A549 (cell line): ENCODE measurements around the gene NR3C1. TPM values are rescaled to one million over a fixed set of nuclear protein-coding genes. Genes with fewer than 3 reads are reported as not detected.
A peak's percentile ranks its signal among the peaks of the same experiment; 100 is the strongest.

Experiments
- ATAC-seq, 2 experiments: fragments of 200-7000 bp in 1 of 2; fragments of >200 bp in 1 of 2; cut with Nextera tagmentation in 1 of 2; cut with Tn5 transposase in 1 of 2; 3 replicates each; pipeline versions ENCODE4 v1.8.0 to v1.9.1; 2018 to 2020; ENCODE audit warnings: mild to moderate bottlenecking in 1 of 2, moderate library complexity in 1 of 2
- CTCF ChIA-PET: fragments of 300-600 bp; sonication (Branson Sonifier 250); formaldehyde crosslinking; extraction: SDS; loops from one replicate; lab custom pipeline; 2021; ENCODE audit warnings: antibody characterized with exemption, inconsistent platforms; lab: Yijun Ruan, JAX
- POLR2A ChIA-PET: fragments of 350-600 bp; formaldehyde crosslinking; extraction: SDS; loops from one replicate; lab custom pipeline; 2021; ENCODE audit warnings: antibody characterized with exemption, inconsistent platforms; lab: Yijun Ruan, JAX
- DNase-seq, 2 experiments: peaks; one replicate each; pipeline versions ENCODE4 v3.0.0 to v3.0.0-alpha.2; 2011 to 2016; ENCODE audit warnings: low read depth in 1 of 2, low spot score in 1 of 2
- FAIRE-seq: peaks from 2 replicates; lab custom pipeline; 2011; peaks lifted over from hg19 to GRCh38; lab: Jason Lieb, UNC
- H3K27ac ChIP-seq, 2 experiments: fragments of >200 bp; sonication (Bioruptor Twin); formaldehyde crosslinking; 3 replicates each; pipeline ENCODE4 v1.5.1; 2016 to 2017
- H3K4me1 ChIP-seq: fragments of >200 bp; sonication (Bioruptor Twin); formaldehyde crosslinking; 3 replicates; pipeline ENCODE4 v1.6.1; 2016
- H3K4me2 ChIP-seq: fragments of >200 bp; sonication (Bioruptor Twin); formaldehyde crosslinking; 3 replicates; pipeline ENCODE4 v1.6.1; 2016
- H3K4me3 ChIP-seq: fragments of >200 bp; sonication (Bioruptor Twin); formaldehyde crosslinking; 3 replicates; pipeline ENCODE4 v1.5.1; 2016
- H3K9me3 ChIP-seq: fragments of >200 bp; sonication (Bioruptor Twin); formaldehyde crosslinking; 3 replicates; pipeline ENCODE4 v1.6.1; 2016
- CBX2 ChIP-seq: fragments of 200-600 bp; sonication (generic); IDR thresholded peaks from 2 replicates; pipeline ENCODE4 v1.6.1; 2016; ENCODE audit warnings: low read depth, mild to moderate bottlenecking, borderline replicate concordance
- CBX8 ChIP-seq: fragments of 200-600 bp; sonication (generic); IDR thresholded peaks from 2 replicates; pipeline ENCODE4 v1.6.1; 2016
- CEBPB ChIP-seq, 2 experiments: fragments of >200 bp in 1 of 2; sonication (Bioruptor Twin) in 1 of 2; formaldehyde crosslinking in 1 of 2; IDR thresholded peaks; 2 replicates each; pipeline ENCODE4 v1.6.1; 2012 to 2016
- CHD4 ChIP-seq: fragments of 200-600 bp; sonication (generic); IDR thresholded peaks from 2 replicates; pipeline ENCODE4 v1.6.1; 2016; ENCODE audit warnings: antibody characterized with exemption, mild to moderate bottlenecking, borderline replicate concordance
- EHF ChIP-seq: fragments of 250-450 bp; sonication (Bioruptor Pico); IDR thresholded peaks from 2 replicates; pipeline ENCODE4 v1.5.0; 2020; ENCODE audit warnings: mild to moderate bottlenecking
- EP300 ChIP-seq, 2 experiments: fragments of >200 bp; sonication (Bioruptor Twin); formaldehyde crosslinking; IDR thresholded peaks; 2 replicates in 1 of 2; 3 replicates in 1 of 2; pipeline ENCODE4 v1.6.1; 2016 to 2017
- FOSB ChIP-seq: fragments of 250-450 bp; sonication (Bioruptor Pico); IDR thresholded peaks from 2 replicates; pipeline ENCODE4 v1.5.0; 2020; ENCODE audit warnings: mild to moderate bottlenecking, moderate library complexity
- HEYL ChIP-seq: fragments of 250-450 bp; sonication (Bioruptor Pico); IDR thresholded peaks from 2 replicates; pipeline ENCODE4 v1.8.0; 2021; ENCODE audit warnings: mild to moderate bottlenecking, moderate library complexity
- HOXA7 ChIP-seq: fragments of 250-450 bp; sonication (Bioruptor Pico); IDR thresholded peaks from 2 replicates; pipeline ENCODE4 v1.5.0; 2020; ENCODE audit warnings: mild to moderate bottlenecking, moderate library complexity
- MAFK ChIP-seq: fragments of 450-650 bp; IDR thresholded peaks from 2 replicates; pipeline ENCODE4 v1.6.1; 2014; ENCODE audit not compliant: partially characterized antibody
- MAZ ChIP-seq: fragments of 150-350 bp; IDR thresholded peaks from 2 replicates; pipeline ENCODE4 v1.6.1; 2014; ENCODE audit warnings: antibody characterized with exemption, low read depth, low read length, borderline replicate concordance
- NFE2L2 ChIP-seq: fragments of 150-350 bp; conservative IDR thresholded peaks from 2 replicates; pipeline ENCODE4 v1.6.1; 2014; ENCODE audit warnings: low read length
- NPAS2 ChIP-seq: fragments of 250-450 bp; sonication (Bioruptor Pico); IDR thresholded peaks from 2 replicates; pipeline ENCODE4 v1.8.0; 2022; ENCODE audit warnings: mild to moderate bottlenecking, moderate library complexity, borderline replicate concordance
- PHF8 ChIP-seq: fragments of 200-600 bp; sonication (generic); IDR thresholded peaks from 2 replicates; pipeline ENCODE4 v1.6.1; 2016; ENCODE audit warnings: low read depth, mild to moderate bottlenecking, antibody characterized with exemption, moderate library complexity, borderline replicate concordance
- RAD21 ChIP-seq, 2 experiments: fragments of >200 bp in 1 of 2; sonication (Bioruptor Twin) in 1 of 2; formaldehyde crosslinking in 1 of 2; IDR thresholded peaks in 1 of 2; conservative IDR thresholded peaks in 1 of 2; 2 replicates in 1 of 2; 3 replicates in 1 of 2; pipeline ENCODE4 v1.6.1; 2012 to 2018; ENCODE audit warnings: inconsistent platforms in 1 of 2
- TFCP2L1 ChIP-seq: fragments of 250-450 bp; sonication (Bioruptor Pico); IDR thresholded peaks from 2 replicates; pipeline ENCODE4 v1.5.0; 2021; ENCODE audit warnings: mild to moderate bottlenecking
- TP53 ChIP-seq: fragments of 250-450 bp; sonication (Bioruptor Pico); IDR thresholded peaks from 2 replicates; pipeline ENCODE4 v1.5.0; 2021; ENCODE audit warnings: mild to moderate bottlenecking, moderate library complexity
- ZC3H11A ChIP-seq: fragments of 450-650 bp; IDR thresholded peaks from 2 replicates; pipeline ENCODE4 v1.6.1; 2014; ENCODE audit warnings: antibody characterized with exemption, mild to moderate bottlenecking
- ZFP36 ChIP-seq: fragments of 450-650 bp; IDR thresholded peaks from 2 replicates; pipeline ENCODE4 v1.6.1; 2014; ENCODE audit warnings: borderline replicate concordance; ENCODE audit not compliant: partially characterized antibody
- WGBS: methylation state at CpG from one replicate; pipeline ENCODE4 v1.1.6; 2017; ENCODE audit errors: missing lambda C conversion rate; 5-methylcytosine and 5-hydroxymethylcytosine counted together
- polyA plus RNA-seq, 4 experiments: library from polyadenylated mRNA; depleted of rRNA in 3 of 4; stranded (reverse); fragments of >200 nt; fragmentation: RNase III in 1 of 4; extraction: RNeasy Plus Mini Kit Qiagen cat#74134 plus additional on column Dnase treatment in 1 of 4; gene quantifications; 2 replicates in 3 of 4; 3 replicates in 1 of 4; pipeline ENCODE4 v1.2.3, GENCODE V29; 2011 to 2017
- TF ChIP-seq, protein P1 (sequence below): fragments of >200 bp; sonication (Bioruptor Twin); formaldehyde crosslinking; IDR thresholded peaks from 3 replicates; pipeline ENCODE4 v1.6.1; 2016
- TF ChIP-seq, protein P2 (sequence below): fragments of 450-650 bp; IDR thresholded peaks from 2 replicates; pipeline ENCODE4 v1.6.1; 2014; ENCODE audit warnings: antibody characterized with exemption
- TF ChIP-seq, protein P3 (sequence below): fragments of >200 bp; sonication (Bioruptor Twin); formaldehyde crosslinking; IDR thresholded peaks from 3 replicates; pipeline ENCODE4 v1.5.1; 2016
- TF ChIP-seq, protein P4 (sequence below): IDR thresholded peaks from 2 replicates; pipeline ENCODE4 v1.6.1; 2012
- TF ChIP-seq, protein P5 (sequence below): fragments of 250-450 bp; sonication (Bioruptor Pico); IDR thresholded peaks from 2 replicates; pipeline ENCODE4 v1.5.0; 2021; ENCODE audit warnings: mild to moderate bottlenecking, moderate library complexity, borderline replicate concordance
- TF ChIP-seq, protein P6 (sequence below): fragments of 150-350 bp; IDR thresholded peaks from 2 replicates; pipeline ENCODE4 v1.6.1; 2014; ENCODE audit warnings: low read depth, mild to moderate bottlenecking, low read length
- TF ChIP-seq, protein P7 (sequence below): fragments of >200 bp; sonication (Bioruptor Twin); formaldehyde crosslinking; IDR thresholded peaks from 2 replicates; pipeline ENCODE4 v1.6.1; 2016

The NR3C1 gene
- polyA plus RNA-seq, 2 of the 4 experiments (the other 2 are of a cell fraction), result 46.5 to 73.0 TPM

DNA sequence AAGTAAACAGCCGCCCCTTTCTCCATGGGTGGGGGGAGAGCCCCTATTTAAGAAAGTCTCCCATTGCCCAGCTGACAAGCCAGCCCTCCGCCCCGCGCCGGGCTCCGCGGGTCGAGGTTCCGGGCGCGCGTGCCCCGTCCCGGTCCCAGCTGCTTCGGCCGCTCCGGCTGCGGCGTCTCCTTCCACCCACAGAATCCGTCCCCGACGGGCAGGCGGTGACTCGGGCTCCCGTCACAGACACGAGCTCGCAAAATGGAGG, 223 bp downstream of the NR3C1 start:
- H3K4me1 ChIP-seq, result no peaks in the 10 kb centered on the region
- no peaks in the 10 kb centered on the region for H3K9me3 ChIP-seq
- ChIA-PET CTCF (interaction anchor here (0.6 to 3.2 kb wide), 27 partner anchors 9 to 567 kb away, joined by 3 to 26 read pairs (median 3); no protein-coding TSS in a partner anchor), POLR2A (interaction anchor here (0.7 to 3.0 kb wide), 10 partner anchors 10 to 422 kb away, joined by 3 to 33 read pairs (median 6); no protein-coding TSS in a partner anchor)
- peak overlapping the region; percentile 88 for H3K4me2 ChIP-seq
- peak overlapping the region; percentile 96 to 99 for H3K27ac ChIP-seq
- FAIRE-seq (no peak), ATAC-seq (peak in 1 of 2 experiments; percentile 6; a peak in 3 of 6 replicates), DNase-seq (no peak)
- peak overlapping the region; percentile 86 for H3K4me3 ChIP-seq
- TF ChIP-seq, protein P1, sequence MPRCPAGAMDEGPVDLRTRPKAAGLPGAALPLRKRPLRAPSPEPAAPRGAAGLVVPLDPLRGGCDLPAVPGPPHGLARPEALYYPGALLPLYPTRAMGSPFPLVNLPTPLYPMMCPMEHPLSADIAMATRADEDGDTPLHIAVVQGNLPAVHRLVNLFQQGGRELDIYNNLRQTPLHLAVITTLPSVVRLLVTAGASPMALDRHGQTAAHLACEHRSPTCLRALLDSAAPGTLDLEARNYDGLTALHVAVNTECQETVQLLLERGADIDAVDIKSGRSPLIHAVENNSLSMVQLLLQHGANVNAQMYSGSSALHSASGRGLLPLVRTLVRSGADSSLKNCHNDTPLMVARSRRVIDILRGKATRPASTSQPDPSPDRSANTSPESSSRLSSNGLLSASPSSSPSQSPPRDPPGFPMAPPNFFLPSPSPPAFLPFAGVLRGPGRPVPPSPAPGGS, result no peak
- TF ChIP-seq EHF (CRISPR knock-in tag) (peak; percentile 44; the same call in 1 of the 2 replicates), HOXA7 (CRISPR knock-in tag) (no peak), EP300 (IDR thresholded peaks at IDR 0.05) (no peak), MAFK (no peak), CBX8 (no peak), RAD21 (conservative IDR thresholded peaks at IDR 0.05 in 1 of 2, IDR thresholded peaks at IDR 0.05 in 1 of 2) (no peak), ZC3H11A (no peak), ZFP36 (no peak), TP53 (CRISPR knock-in tag) (peak; percentile 73; the same call in 1 of the 2 replicates), HEYL (no peak), FOSB (CRISPR knock-in tag) (no peak), NFE2L2 (no peak), CEBPB (IDR thresholded peaks at IDR 0.05) (no peak), MAZ (no peak), NPAS2 (CRISPR knock-in tag) (no peak), PHF8 (no peak), CBX2 (no peak), TFCP2L1 (peak; percentile 91), CHD4 (no peak)
- TF ChIP-seq, protein P2, sequence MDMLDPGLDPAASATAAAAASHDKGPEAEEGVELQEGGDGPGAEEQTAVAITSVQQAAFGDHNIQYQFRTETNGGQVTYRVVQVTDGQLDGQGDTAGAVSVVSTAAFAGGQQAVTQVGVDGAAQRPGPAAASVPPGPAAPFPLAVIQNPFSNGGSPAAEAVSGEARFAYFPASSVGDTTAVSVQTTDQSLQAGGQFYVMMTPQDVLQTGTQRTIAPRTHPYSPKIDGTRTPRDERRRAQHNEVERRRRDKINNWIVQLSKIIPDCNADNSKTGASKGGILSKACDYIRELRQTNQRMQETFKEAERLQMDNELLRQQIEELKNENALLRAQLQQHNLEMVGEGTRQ, result no peak
- TF ChIP-seq, protein P3, sequence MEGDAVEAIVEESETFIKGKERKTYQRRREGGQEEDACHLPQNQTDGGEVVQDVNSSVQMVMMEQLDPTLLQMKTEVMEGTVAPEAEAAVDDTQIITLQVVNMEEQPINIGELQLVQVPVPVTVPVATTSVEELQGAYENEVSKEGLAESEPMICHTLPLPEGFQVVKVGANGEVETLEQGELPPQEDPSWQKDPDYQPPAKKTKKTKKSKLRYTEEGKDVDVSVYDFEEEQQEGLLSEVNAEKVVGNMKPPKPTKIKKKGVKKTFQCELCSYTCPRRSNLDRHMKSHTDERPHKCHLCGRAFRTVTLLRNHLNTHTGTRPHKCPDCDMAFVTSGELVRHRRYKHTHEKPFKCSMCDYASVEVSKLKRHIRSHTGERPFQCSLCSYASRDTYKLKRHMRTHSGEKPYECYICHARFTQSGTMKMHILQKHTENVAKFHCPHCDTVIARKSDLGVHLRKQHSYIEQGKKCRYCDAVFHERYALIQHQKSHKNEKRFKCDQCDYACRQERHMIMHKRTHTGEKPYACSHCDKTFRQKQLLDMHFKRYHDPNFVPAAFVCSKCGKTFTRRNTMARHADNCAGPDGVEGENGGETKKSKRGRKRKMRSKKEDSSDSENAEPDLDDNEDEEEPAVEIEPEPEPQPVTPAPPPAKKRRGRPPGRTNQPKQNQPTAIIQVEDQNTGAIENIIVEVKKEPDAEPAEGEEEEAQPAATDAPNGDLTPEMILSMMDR, result no peak
- TF ChIP-seq, protein P4, sequence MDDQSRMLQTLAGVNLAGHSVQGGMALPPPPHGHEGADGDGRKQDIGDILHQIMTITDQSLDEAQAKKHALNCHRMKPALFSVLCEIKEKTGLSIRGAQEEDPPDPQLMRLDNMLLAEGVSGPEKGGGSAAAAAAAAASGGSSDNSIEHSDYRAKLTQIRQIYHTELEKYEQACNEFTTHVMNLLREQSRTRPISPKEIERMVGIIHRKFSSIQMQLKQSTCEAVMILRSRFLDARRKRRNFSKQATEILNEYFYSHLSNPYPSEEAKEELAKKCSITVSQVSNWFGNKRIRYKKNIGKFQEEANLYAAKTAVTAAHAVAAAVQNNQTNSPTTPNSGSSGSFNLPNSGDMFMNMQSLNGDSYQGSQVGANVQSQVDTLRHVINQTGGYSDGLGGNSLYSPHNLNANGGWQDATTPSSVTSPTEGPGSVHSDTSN, result no peak
- TF ChIP-seq, protein P5, sequence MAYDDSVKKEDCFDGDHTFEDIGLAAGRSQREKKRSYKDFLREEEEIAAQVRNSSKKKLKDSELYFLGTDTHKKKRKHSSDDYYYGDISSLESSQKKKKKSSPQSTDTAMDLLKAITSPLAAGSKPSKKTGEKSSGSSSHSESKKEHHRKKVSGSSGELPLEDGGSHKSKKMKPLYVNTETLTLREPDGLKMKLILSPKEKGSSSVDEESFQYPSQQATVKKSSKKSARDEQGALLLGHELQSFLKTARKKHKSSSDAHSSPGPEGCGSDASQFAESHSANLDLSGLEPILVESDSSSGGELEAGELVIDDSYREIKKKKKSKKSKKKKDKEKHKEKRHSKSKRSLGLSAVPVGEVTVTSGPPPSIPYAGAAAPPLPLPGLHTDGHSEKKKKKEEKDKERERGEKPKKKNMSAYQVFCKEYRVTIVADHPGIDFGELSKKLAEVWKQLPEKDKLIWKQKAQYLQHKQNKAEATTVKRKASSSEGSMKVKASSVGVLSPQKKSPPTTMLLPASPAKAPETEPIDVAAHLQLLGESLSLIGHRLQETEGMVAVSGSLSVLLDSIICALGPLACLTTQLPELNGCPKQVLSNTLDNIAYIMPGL (CRISPR knock-in tag), result no peak
- TF ChIP-seq, protein P6, sequence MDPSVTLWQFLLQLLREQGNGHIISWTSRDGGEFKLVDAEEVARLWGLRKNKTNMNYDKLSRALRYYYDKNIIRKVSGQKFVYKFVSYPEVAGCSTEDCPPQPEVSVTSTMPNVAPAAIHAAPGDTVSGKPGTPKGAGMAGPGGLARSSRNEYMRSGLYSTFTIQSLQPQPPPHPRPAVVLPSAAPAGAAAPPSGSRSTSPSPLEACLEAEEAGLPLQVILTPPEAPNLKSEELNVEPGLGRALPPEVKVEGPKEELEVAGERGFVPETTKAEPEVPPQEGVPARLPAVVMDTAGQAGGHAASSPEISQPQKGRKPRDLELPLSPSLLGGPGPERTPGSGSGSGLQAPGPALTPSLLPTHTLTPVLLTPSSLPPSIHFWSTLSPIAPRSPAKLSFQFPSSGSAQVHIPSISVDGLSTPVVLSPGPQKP, result no peak
- TF ChIP-seq, protein P7, sequence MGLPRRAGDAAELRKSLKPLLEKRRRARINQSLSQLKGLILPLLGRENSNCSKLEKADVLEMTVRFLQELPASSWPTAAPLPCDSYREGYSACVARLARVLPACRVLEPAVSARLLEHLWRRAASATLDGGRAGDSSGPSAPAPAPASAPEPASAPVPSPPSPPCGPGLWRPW, result no peak
- WGBS, result 1% methylated on average over 18 of the region's 27 CpGs
